ENCODE data around the gene JAK2.
"Not testable (repeated sequence)": the region's sequence is repeated elsewhere in the genome, so short reads cannot be mapped to it uniquely, and the experiment has no call there.

Gene JAK2

GRCh38 chr9:4984621-4985385 lies at the start of gene JAK2:
Gene JAK2, plus strand, starts transcription at chr9:4985272. Its CDS starts 36,716 bp downstream, at chr9:5021988.
- H3K27ac ChIP-seq = peak within 1 kb of the TSS; percentile 87
- TF ChIP-seq, protein P1, sequence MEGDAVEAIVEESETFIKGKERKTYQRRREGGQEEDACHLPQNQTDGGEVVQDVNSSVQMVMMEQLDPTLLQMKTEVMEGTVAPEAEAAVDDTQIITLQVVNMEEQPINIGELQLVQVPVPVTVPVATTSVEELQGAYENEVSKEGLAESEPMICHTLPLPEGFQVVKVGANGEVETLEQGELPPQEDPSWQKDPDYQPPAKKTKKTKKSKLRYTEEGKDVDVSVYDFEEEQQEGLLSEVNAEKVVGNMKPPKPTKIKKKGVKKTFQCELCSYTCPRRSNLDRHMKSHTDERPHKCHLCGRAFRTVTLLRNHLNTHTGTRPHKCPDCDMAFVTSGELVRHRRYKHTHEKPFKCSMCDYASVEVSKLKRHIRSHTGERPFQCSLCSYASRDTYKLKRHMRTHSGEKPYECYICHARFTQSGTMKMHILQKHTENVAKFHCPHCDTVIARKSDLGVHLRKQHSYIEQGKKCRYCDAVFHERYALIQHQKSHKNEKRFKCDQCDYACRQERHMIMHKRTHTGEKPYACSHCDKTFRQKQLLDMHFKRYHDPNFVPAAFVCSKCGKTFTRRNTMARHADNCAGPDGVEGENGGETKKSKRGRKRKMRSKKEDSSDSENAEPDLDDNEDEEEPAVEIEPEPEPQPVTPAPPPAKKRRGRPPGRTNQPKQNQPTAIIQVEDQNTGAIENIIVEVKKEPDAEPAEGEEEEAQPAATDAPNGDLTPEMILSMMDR (conservative IDR thresholded peaks at IDR 0.05) = peak; percentile 67

GRCh38 chr9:4936277-4936676 lies 48.8 kb upstream of the JAK2 start:
- TF ChIP-seq, protein P1 (conservative IDR thresholded peaks at IDR 0.05) = no peak
- no peak overlapping the region for H3K27ac ChIP-seq

DNA sequence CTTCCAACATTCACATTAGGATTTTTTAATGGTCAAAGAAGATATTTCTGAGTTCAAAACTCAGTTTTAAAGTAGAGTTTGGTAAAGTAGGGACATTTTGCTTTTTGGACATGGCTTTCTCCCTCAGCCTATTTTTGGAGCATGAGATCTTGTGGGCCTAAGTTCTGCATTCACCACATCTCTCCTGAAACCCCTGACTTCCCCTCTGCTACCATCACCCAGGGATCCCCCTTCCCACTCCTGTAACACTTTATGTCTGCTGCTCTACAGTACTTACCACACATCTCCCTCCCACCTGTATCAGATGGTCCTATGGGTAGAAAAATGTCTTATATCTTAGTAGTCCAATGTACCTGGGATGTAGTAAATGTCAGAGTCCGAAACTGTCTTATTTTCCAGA lies 48.2 kb upstream of the JAK2 start:
- TF ChIP-seq, protein P1 (conservative IDR thresholded peaks at IDR 0.05) = no peak
- H3K27ac ChIP-seq = no peak overlapping the region

- TF ChIP-seq, protein P1 (conservative IDR thresholded peaks at IDR 0.05) = no peak
- H3K27ac ChIP-seq = no peak overlapping the region
These were observed 47.6 kb upstream of the JAK2 start for GRCh38 chr9:4937446-4937845.

- TF ChIP-seq, protein P1 (conservative IDR thresholded peaks at IDR 0.05) = no peak
- H3K27ac ChIP-seq = no peak overlapping the region
These were observed 46.6 kb upstream of the JAK2 start for GRCh38 chr9:4938496-4938895.

DNA sequence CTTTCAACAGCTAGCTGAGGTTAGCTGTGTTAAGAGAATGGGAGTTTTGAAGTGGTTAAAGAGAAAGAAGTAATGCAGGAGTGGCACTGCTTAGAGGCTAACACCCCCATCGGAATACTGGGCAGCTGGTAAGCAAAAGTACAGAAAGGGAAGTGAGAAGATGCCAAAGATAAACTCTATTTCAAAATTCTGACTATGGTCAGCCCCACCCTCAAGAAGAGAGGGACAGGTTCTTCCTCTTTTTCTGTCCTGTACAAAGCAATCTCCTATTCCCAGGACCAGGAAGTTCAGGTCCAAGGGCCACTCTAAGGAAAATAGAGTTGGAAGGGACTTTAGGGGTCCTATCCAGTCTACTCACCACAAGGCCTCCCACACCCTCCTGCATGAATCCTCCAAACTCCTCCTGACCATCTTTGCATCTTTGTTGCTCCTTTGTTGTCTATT lies 45.9 kb upstream of the JAK2 start:
- H3K27ac ChIP-seq = no peak overlapping the region
- TF ChIP-seq, protein P1 (conservative IDR thresholded peaks at IDR 0.05) = no peak

DNA sequence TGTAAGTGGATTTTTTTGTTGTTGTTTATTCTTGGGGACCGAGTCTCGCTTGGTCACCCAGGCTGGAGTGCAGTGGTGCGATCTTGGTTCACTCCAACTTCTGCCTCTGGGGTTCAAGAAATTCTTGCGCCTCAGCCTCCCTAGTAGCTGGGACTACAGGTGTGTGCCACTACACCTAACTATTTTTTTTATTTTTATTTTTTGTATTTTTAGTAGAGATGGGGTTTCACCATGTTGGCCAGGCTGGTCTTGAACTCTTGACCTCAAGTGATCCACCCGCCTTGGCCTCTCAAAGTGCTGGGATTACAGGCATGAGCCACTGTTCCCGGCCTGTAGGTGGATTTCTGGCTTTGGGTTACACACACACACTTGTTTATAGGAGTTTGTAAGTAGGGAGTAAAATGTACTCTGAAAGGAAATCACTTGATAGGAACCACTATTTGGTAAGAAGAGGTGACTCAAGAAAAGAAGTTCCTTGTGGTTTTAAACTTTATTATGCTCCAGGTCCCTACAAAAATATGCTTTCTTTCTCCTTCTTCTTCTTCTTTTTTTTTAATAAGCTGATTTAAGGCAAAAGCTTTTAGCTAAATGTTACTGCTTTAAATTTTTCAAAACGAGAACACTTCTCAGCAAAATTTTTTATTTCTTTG lies 42.9 kb upstream of the JAK2 start:
- H3K27ac ChIP-seq = not testable (repeated sequence)

- TF ChIP-seq, protein P1 (conservative IDR thresholded peaks at IDR 0.05) = no peak
These were observed 41.7 kb upstream of the JAK2 start for GRCh38 chr9:4943346-4943745.

GRCh38 chr9:4944431-4945211 lies 40.5 kb upstream of the JAK2 start:
- not testable (repeated sequence) for H3K27ac ChIP-seq

More at GRCh38 chr9:4943346-4943745, 41.7 kb upstream of the JAK2 start:
- H3K27ac ChIP-seq = no peak overlapping the region
